Measurements from ENCODE around the gene TICAM1.
"Not testable (repeated sequence)": the region's sequence is repeated elsewhere in the genome, so short reads cannot be mapped to it uniquely, and the experiment has no call there.

TICAM1 gene

GRCh38 chr19:4803736-4804695, 27.5 kb downstream of the TICAM1 start:
- peak; percentile 48 to 51 for DNase-seq

DNA sequence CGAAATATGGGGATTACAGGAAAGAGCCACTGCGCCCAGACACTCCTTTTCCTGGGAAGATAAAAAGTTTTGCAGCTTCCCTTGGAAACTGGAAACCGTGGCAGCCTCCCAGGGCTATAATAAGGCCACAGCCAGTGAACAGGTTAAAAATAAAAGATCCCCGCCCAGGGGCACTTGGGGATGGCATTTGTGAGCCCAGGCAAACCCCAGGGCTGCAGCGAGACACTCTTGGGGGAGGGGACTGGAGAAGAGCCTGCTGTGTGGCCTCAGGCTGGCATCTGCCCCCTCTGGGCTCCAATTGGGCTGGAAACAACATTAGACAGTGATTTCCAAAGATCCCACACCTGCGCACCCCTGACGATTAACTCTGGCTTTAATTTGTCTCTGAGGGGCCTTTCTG, 28.8 kb downstream of the TICAM1 start:
- no peak for DNase-seq

- DNase-seq = no peak
Observed at GRCh38 chr19:4801085-4801619, 30.4 kb downstream of the TICAM1 start.

DNA sequence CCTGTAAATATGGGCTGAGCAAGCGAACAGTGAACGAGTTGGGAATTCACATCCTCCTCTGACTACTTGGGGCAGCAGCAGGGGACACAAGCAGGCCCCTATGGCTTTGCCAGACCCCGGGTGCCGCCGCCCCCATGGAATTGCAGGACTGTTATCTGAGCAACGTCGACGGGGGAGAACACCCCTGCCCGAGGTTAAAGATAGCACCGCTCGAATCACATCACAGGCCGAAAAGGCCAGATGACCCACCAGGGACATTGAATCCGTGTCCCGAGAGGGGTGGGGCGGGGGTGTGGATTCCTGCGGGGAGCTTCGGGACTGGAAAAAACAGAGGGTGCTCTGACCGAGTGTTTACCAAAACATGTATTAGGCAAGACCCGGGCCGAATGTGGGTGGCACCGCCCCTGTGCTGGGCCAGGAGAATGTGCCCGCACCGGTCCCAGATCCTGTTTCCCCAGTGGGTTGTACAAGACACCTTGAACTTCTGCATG, 30.9 kb downstream of the TICAM1 start:
- DNase-seq = no peak

GRCh38 chr19:4795400-4795799, 36.1 kb downstream of the TICAM1 start:
- no peak for DNase-seq

DNA sequence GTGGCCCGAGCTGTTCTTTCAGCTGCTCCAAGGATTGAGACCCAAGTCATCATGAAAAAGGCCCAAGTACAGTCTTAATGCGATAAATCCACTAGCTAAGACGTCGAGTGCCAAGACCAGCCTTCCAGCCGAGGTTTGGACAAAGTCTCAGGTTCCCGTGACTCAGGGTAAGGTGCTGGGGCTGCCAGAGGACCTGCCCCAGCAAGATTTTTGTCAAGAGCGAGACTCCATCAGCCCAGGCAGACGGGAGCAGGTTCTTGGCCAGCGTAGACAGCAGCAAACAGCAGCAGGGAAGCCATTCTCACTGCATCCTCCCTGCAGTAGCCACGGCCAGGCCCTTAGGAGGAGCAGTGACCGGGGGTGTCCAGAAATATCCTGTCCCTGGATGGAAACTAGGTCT, 36.5 kb downstream of the TICAM1 start:
- DNase-seq = no peak

- DNase-seq = not testable (repeated sequence)
Observed at GRCh38 chr19:4793278-4793677, 38.2 kb downstream of the TICAM1 start.

GRCh38 chr19:4792866-4793195, 38.7 kb downstream of the TICAM1 start:
- DNase-seq = not testable (repeated sequence)

DNA sequence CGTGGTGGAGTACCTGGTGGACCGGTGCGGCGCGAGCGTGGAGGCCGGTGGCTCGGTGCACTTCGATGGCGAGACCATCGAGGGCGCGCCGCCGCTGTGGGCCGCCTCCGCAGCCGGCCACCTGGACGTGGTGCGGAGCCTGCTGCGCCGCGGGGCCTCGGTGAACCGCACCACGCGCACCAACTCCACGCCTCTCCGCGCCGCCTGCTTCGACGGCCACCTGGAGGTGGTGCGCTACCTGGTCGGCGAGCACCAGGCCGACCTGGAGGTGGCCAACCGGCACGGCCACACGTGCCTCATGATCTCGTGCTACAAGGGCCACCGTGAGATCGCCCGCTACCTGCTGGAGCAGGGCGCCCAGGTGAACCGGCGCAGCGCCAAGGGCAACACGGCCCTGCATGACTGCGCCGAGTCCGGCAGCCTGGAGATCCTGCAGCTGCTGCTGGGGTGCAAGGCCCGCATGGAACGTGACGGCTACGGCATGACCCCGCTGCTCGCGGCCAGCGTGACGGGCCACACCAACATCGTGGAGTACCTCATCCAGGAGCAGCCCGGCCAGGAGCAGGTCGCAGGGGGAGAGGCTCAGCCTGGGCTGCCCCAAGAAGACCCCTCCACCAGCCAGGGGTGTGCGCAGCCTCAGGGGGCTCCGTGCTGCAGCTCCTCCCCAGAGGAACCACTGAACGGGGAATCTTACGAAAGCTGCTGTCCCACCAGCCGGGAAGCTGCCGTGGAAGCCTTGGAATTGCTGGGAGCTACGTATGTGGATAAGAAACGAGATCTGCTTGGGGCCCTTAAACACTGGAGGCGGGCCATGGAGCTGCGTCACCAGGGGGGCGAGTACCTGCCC, 39.3 kb downstream of the TICAM1 start:
- not testable (repeated sequence) for DNase-seq

GRCh38 chr19:4791183-4792018, 40.1 kb downstream of the TICAM1 start, which contains the start of gene FEM1A:
Gene FEM1A, plus strand, starts transcription at chr19:4791734. Its CDS starts 121 bp downstream, at chr19:4791855.
- DNase-seq = peak; percentile 99 to 100

- DNase-seq = not testable (repeated sequence)
Observed at GRCh38 chr19:4786412-4787016, 45.0 kb downstream of the TICAM1 start.

DNA sequence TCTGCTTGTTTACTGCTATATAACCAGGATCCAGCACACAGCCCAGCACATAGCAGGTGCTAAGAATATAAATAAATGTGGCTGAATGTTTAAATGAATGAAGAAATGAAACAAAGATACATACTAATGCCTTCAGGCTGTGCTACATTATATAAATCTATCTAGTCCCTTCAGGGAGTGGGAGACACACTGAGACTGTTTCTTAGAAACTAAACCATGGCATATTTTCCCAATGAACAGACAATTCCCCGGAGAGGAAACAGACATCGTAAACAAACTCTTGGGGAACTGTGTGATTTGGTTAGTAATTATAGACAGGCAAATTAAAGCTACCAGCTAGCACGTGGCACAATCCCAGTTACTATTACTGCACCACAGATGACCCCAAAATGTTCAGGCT, 49.7 kb downstream of the TICAM1 start:
- DNase-seq = no peak

DNA sequence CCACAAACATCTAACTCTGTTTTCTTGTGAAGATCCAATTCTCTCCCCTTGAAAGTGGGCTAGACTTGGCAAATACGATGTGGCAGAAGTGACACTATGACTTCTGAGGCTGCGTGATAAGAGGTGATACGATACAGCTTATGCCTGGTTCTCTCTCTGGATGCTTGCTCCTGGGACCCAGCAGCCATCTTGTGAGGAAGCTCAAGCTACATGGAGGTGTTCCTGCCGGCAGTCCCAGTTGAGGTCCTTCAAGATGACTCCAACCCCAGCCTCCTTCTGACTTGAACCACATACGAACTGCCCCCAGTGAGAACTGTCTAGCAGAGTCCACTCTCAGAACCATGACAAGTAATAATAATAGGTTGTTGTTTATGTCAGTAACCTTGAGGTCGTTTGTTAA, 50.7 kb downstream of the TICAM1 start:
- no peak for DNase-seq

DNA sequence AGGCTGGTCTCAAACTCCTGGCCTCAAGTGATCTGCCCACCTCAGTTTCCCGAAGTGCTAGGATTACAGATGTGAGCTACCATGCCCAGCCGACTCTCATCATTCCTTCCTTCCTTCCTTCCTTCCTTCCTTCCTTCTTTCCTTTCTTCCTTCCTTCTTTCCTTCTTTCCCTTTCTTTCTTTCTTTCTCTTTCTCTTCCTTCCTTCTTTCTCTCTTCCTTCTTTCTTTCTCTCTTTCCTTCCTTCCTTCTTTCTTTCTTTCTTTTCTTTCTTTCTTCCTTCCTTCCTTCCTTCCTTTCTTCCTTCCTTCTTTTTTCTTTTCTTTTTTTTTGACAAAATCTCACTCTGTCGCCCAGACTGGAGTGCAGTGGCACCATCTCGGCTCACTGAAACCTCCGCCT, 53.4 kb downstream of the TICAM1 start:
- not testable (repeated sequence) for DNase-seq

GRCh38 chr19:4776436-4777211, 54.9 kb downstream of the TICAM1 start:
- DNase-seq = no peak

DNA sequence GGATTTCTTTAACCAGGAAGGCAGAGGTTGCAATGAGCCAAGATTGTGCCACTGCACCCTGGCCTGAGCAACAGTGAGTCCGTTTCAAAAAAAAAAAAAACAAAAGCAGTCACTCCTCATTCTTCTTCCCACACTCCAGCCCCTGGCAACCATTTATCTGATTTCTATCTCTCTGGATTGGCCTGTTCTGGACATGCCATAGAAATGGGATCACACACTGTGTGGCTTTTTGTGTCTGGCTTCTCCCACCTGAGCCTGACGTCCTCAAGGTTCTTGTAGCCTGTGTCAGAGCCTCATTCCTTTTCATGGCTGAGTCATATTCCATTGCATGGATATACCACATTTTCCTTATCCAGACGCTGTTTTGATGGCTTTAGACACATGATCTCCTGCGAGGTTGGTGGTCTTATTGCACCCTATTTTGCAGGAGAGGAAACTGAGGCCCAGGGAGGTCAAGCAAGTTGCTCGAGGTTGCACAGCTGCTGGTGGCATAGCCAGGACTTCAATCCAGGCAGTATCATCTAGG, 55.8 kb downstream of the TICAM1 start:
- DNase-seq = no peak

- no peak for DNase-seq
Observed at GRCh38 chr19:4774136-4774535, 57.4 kb downstream of the TICAM1 start.

GRCh38 chr19:4773047-4773640, 58.4 kb downstream of the TICAM1 start:
- DNase-seq = no peak

DNA sequence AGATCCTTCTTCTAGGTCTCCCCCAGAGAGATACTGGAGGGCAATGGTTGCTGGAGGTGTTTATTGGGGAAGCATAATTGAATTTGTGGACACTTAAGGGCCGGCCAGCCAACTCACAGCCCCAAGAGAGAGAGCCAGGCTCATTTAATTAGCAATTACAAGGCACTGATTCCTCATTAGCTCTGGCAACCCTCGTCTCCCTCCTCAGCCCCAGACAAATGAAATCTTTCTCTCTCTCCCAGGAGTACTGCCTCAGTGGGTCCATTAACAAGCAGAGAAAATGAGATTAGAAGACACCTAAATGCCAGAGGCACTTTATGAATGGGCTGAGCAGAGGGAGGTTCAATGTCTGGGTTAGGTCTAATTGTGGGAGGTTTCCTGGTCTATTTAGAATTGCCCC, 58.9 kb downstream of the TICAM1 start:
- DNase-seq = no peak

Measured in SHP77 (cell line).